HG02642 (cell line): Measurements from ENCODE around the gene TGFB3.

ENCODE experiments used
- ATAC-seq: cut with Tn5 transposase; IDR thresholded peaks from one replicate; pipeline ENCODE4 v1.9.1; 2021; ENCODE audit warnings: mild to moderate bottlenecking; ENCODE audit not compliant: unreplicated experiment, poor library complexity

TGFB3 gene

DNA sequence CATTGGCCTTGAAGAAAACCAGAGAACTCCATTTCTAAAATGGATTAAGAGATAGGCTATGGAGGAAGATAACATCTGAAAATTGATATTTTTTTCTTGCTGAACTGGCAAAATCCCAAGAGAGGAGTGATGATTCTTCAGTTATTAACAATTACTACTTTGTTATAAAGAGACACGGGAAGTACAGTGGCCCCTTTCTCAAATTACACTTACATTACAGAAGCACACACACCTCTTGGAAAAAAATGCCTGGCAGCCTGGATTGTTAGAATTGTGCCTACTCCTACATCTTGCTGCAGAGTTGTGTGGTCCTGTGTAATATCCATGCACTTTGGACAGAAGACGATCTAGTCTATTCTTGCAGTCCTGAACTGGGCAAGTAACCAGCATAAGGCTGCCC lies 71.7 kb downstream of the TGFB3 start:
- ATAC-seq = no peak

DNA sequence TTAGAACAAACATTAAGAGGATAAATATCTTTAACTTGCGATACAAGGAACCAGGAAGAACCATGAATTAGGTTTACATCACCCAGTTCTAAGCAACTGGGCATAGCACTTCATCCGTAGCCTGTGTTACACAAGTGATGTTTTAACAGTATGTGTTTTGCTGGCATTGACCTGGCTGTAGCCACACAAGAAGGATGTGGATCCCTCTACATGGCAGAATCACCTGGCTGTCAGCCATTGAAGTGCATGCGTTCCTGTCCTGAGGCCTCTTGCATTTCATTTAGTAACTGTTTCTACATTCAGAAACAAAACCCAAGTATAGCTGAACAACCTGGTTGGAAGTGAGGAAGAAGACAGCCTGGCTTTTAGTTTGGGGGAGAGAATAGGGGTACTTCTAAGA lies 72.2 kb downstream of the TGFB3 start:
- no peak for ATAC-seq
